Ammon's horn (tissue), 1 donor: ENCODE data around the gene EFCAB11.
"Not testable (repeated sequence)": the region's sequence is repeated elsewhere in the genome, so short reads cannot be mapped to it uniquely, and the experiment has no call there.

Experiments used
- DNase-seq: peaks from one replicate; pipeline ENCODE4 v3.0.0-alpha.2; 2016; ENCODE audit warnings: low spot score

Gene EFCAB11

GRCh38 chr14:89911010-89911919 lies 43.3 kb downstream of the EFCAB11 start:
- DNase-seq, result peak; percentile 87

GRCh38 chr14:89910691-89911009 lies 43.9 kb downstream of the EFCAB11 start:
- no peak for DNase-seq

GRCh38 chr14:89909586-89909985 lies 44.9 kb downstream of the EFCAB11 start:
- no peak for DNase-seq

- DNase-seq, result no peak
Observed at GRCh38 chr14:89908712-89909450, 45.6 kb downstream of the EFCAB11 start.

GRCh38 chr14:89907655-89908054 lies 46.9 kb downstream of the EFCAB11 start:
- no peak for DNase-seq

- DNase-seq, result no peak
Observed at GRCh38 chr14:89906000-89906399, 48.5 kb downstream of the EFCAB11 start.

- no peak for DNase-seq
Observed at GRCh38 chr14:89903340-89903952, 51.1 kb downstream of the EFCAB11 start.

- DNase-seq, result no peak
Observed at GRCh38 chr14:89902881-89903280, 51.6 kb downstream of the EFCAB11 start.

GRCh38 chr14:89900802-89901201 lies 53.7 kb downstream of the EFCAB11 start:
- DNase-seq, result no peak

- peak; percentile 18 for DNase-seq
Observed at GRCh38 chr14:89899917-89900663, 54.4 kb downstream of the EFCAB11 start.

- DNase-seq, result no peak
Observed at GRCh38 chr14:89899291-89899690, 55.2 kb downstream of the EFCAB11 start.

- DNase-seq, result not testable (repeated sequence)
Observed at GRCh38 chr14:89893388-89893787, 61.1 kb downstream of the EFCAB11 start.

- no peak for DNase-seq
Observed at GRCh38 chr14:89892953-89893352, 61.6 kb downstream of the EFCAB11 start.

GRCh38 chr14:89891721-89892120 lies 62.8 kb downstream of the EFCAB11 start:
- DNase-seq, result not testable (repeated sequence)

- DNase-seq, result no peak
Observed at GRCh38 chr14:89891055-89891454, 63.5 kb downstream of the EFCAB11 start.

- no peak for DNase-seq
Observed at GRCh38 chr14:89890589-89890988, 63.9 kb downstream of the EFCAB11 start.

- peak; percentile 7 for DNase-seq
Observed at GRCh38 chr14:89889626-89890025, 64.9 kb downstream of the EFCAB11 start.

- no peak for DNase-seq
Observed at GRCh38 chr14:89884761-89885160, 69.8 kb downstream of the EFCAB11 start.

GRCh38 chr14:89881839-89882238 lies 72.7 kb downstream of the EFCAB11 start:
- DNase-seq, result no peak

GRCh38 chr14:89874091-89874490 lies 80.4 kb downstream of the EFCAB11 start:
- DNase-seq, result not testable (repeated sequence)

GRCh38 chr14:89870316-89870715 lies 84.2 kb downstream of the EFCAB11 start:
- DNase-seq, result no peak

- no peak for DNase-seq
Observed at GRCh38 chr14:89869606-89870005, 84.9 kb downstream of the EFCAB11 start.
